G401.6 (cell line): ENCODE results near the gene TMEM164.
"Not testable (repeated sequence)": the region's sequence is repeated elsewhere in the genome, so short reads cannot be mapped to it uniquely, and the experiment has no call there.

Experiments
- FAIRE-seq: peaks from 2 replicates; lab custom pipeline; 2012; peaks lifted over from hg19 to GRCh38; lab: Jason Lieb, UNC

TMEM164 gene

GRCh38 chrX:110002300-110003166 is at the start of gene TMEM164:
Gene TMEM164, plus strand, starts transcription at chrX:110003114. Its CDS starts 661 bp downstream, at chrX:110003775.
- FAIRE-seq, result no peak

- no peak for FAIRE-seq
These were observed 48.6 kb upstream of the TMEM164 start for GRCh38 chrX:109954333-109954732.

- FAIRE-seq, result no peak
These were observed 48.0 kb upstream of the TMEM164 start for GRCh38 chrX:109954955-109955354.

GRCh38 chrX:109958266-109958665 is 44.6 kb upstream of the TMEM164 start:
- FAIRE-seq, result no peak

GRCh38 chrX:109959356-109959871 is 43.5 kb upstream of the TMEM164 start:
- no peak for FAIRE-seq

GRCh38 chrX:109964390-109964789 is 38.5 kb upstream of the TMEM164 start:
- FAIRE-seq, result no peak

- FAIRE-seq, result no peak
These were observed 36.7 kb upstream of the TMEM164 start for GRCh38 chrX:109966246-109966645.

GRCh38 chrX:109967156-109967555 is 35.8 kb upstream of the TMEM164 start:
- FAIRE-seq, result no peak

- not testable (repeated sequence) for FAIRE-seq
These were observed 32.1 kb upstream of the TMEM164 start for GRCh38 chrX:109970841-109971240.

GRCh38 chrX:109974906-109975655 is 27.8 kb upstream of the TMEM164 start:
- FAIRE-seq, result no peak

GRCh38 chrX:109985210-109985609 is 17.7 kb upstream of the TMEM164 start:
- FAIRE-seq, result not testable (repeated sequence)

GRCh38 chrX:109987884-109988283 is 15.0 kb upstream of the TMEM164 start:
- FAIRE-seq, result no peak

GRCh38 chrX:109990582-109991276 is 12.2 kb upstream of the TMEM164 start:
- no peak for FAIRE-seq

GRCh38 chrX:109992203-109992602 is 10.7 kb upstream of the TMEM164 start:
- no peak for FAIRE-seq

GRCh38 chrX:109995155-109995554 is 7.8 kb upstream of the TMEM164 start:
- FAIRE-seq, result no peak

- FAIRE-seq, result no peak
These were observed 5.0 kb upstream of the TMEM164 start for GRCh38 chrX:109997786-109998452.

- no peak for FAIRE-seq
These were observed 2.9 kb upstream of the TMEM164 start for GRCh38 chrX:110000000-110000399.

- FAIRE-seq, result no peak
These were observed 1.8 kb upstream of the TMEM164 start for GRCh38 chrX:110000847-110001713.

- FAIRE-seq, result no peak
These were observed 1.1 kb upstream of the TMEM164 start for GRCh38 chrX:110001740-110002299.
